HCT116 (cell line): ENCODE data around the gene PON3. TPM values are rescaled to one million over a fixed set of nuclear protein-coding genes. Genes with fewer than 3 reads are reported as not detected.

Experiments used
- ATAC-seq: fragments of 200-7000 bp; cut with Tn5 transposase; 2 replicates; pipeline ENCODE4 v1.9.1; 2020; ENCODE audit warnings: mild to moderate bottlenecking, moderate library complexity
- BruUV-seq: library from RNA; stranded (reverse); fragments of 400-500 nt; replicated peaks from 2 replicates; lab custom pipeline; 2021; lab: Mats Ljungman, UMichigan
- CTCF ChIA-PET: fragments of 300-600 bp; sonication (Branson Sonifier 250); formaldehyde crosslinking; loops from one replicate; lab custom pipeline; 2021; ENCODE audit warnings: antibody characterized with exemption; lab: Charles Lee
- POLR2A ChIA-PET: fragments of 300-600, 350-600 bp; sonication (Branson Sonifier 250); formaldehyde crosslinking; loops from one replicate; lab custom pipeline; 2021; ENCODE audit warnings: antibody characterized with exemption; lab: Charles Lee
- RAD21 ChIA-PET, 2 experiments: fragments of 300-600 bp; sonication (Branson Sonifier 250); formaldehyde crosslinking; loops; one replicate each; lab custom pipeline; 2023; ENCODE audit warnings: low total read pairs in 2 of 2; ENCODE audit not compliant: uncharacterized antibody in 2 of 2, unreplicated experiment in 2 of 2, low non-redundant PET in 1 of 2; lab: Charles Lee
- DNase-seq: peaks from one replicate; pipeline ENCODE4 v3.0.0-alpha.2; 2010; ENCODE audit warnings: low read depth, low spot score
- H2AFZ ChIP-seq: fragments of 200-600 bp; shearing (Covaris generic), sonication (generic); 2 replicates; pipeline ENCODE4 v1.6.1; 2017; ENCODE audit warnings: low read depth, mixed run types, mixed read lengths, antibody characterized with exemption, low read length; ENCODE audit not compliant: poor library complexity, severe bottlenecking
- H3K27ac ChIP-seq: 2 replicates; pipeline ENCODE4 v1.5.1; 2012; ENCODE audit warnings: low read depth, low read length
- H3K27me3 ChIP-seq: fragments of 200-600 bp; sonication (generic); 2 replicates; pipeline ENCODE4 v1.6.1; 2016; ENCODE audit warnings: mixed run types, low read length, mixed read lengths; ENCODE audit not compliant: insufficient read depth
- H3K36me3 ChIP-seq, 2 experiments: fragments of 200-500 bp in 1 of 2; fragments of 200-600 bp in 1 of 2; sonication (Bioruptor generic) in 1 of 2; sonication (generic) in 1 of 2; 2 replicates each; pipeline versions ENCODE4 v1.5.1 to v1.6.1; 2014 to 2016; ENCODE audit warnings: low read length in 2 of 2, inconsistent platforms in 1 of 2, mixed read lengths in 1 of 2, mixed run types in 1 of 2; ENCODE audit not compliant: insufficient read depth in 2 of 2, control insufficient read depth in 1 of 2
- H3K4me1 ChIP-seq, 2 experiments: fragments of 200-600 bp in 1 of 2; sonication (generic) in 1 of 2; 2 replicates each; pipeline versions ENCODE4 v1.5.1 to v1.6.1; 2012 to 2017; ENCODE audit warnings: low read length in 2 of 2, inconsistent platforms in 1 of 2, mild to moderate bottlenecking in 1 of 2, mixed read lengths in 1 of 2, mixed run types in 1 of 2, moderate library complexity in 1 of 2; ENCODE audit not compliant: insufficient read depth in 2 of 2, control insufficient read depth in 1 of 2
- H3K4me2 ChIP-seq: fragments of 200-600 bp; sonication (generic); 2 replicates; pipeline ENCODE4 v1.6.1; 2017; ENCODE audit warnings: mixed run types, low read length, mixed read lengths
- H3K4me3 ChIP-seq, 2 experiments: fragments of 200-600 bp in 1 of 2; sonication (generic) in 1 of 2; replicated peaks in 1 of 2; 2 replicates each; pipeline ENCODE4 v1.5.1; 2011 to 2016; ENCODE audit warnings: low read length in 2 of 2, control low read depth in 1 of 2, low read depth in 1 of 2, mild to moderate bottlenecking in 1 of 2, mixed read lengths in 1 of 2, mixed run types in 1 of 2
- H3K79me2 ChIP-seq: fragments of 200-600 bp; sonication (generic); 2 replicates; pipeline ENCODE4 v1.6.1; 2017; ENCODE audit warnings: mild to moderate bottlenecking, mixed run types, low read length, moderate library complexity, mixed read lengths; ENCODE audit not compliant: insufficient read depth
- H3K9ac ChIP-seq: fragments of 200-600 bp; sonication (generic); 2 replicates; pipeline ENCODE4 v1.6.1; 2016; ENCODE audit warnings: low read length, mixed read lengths
- H3K9me2 ChIP-seq: fragments of 200-600 bp; sonication (generic), shearing (Covaris generic); 2 replicates; pipeline ENCODE4 v1.6.1; 2017; ENCODE audit warnings: mixed run types, mild to moderate bottlenecking, moderate library complexity; ENCODE audit not compliant: insufficient read depth
- H3K9me3 ChIP-seq, 2 experiments: fragments of 200-500 bp in 1 of 2; fragments of 200-600 bp in 1 of 2; sonication (Bioruptor generic) in 1 of 2; sonication (generic) in 1 of 2; 2 replicates each; pipeline ENCODE4 v1.6.1; 2014 to 2017; ENCODE audit warnings: low read length in 2 of 2, mixed read lengths in 2 of 2, inconsistent platforms in 1 of 2, low read depth in 1 of 2, mild to moderate bottlenecking in 1 of 2, mixed run types in 1 of 2, moderate library complexity in 1 of 2; ENCODE audit not compliant: control insufficient read depth in 1 of 2, insufficient read depth in 1 of 2
- H4K20me1 ChIP-seq: fragments of 200-600 bp; sonication (generic), shearing (Covaris generic); 2 replicates; pipeline ENCODE4 v1.6.1; 2017; ENCODE audit warnings: mixed run types, mild to moderate bottlenecking, moderate library complexity; ENCODE audit not compliant: insufficient read depth
- ATF3 ChIP-seq: IDR thresholded peaks from 2 replicates; pipeline ENCODE4 v1.6.1; 2012
- CEBPB ChIP-seq: IDR thresholded peaks from 2 replicates; pipeline ENCODE4 v1.6.1; 2012; ENCODE audit warnings: low read depth
- EGR1 ChIP-seq: IDR thresholded peaks from 2 replicates; pipeline ENCODE4 v1.6.1; 2012; ENCODE audit warnings: low read depth
- ELF1 ChIP-seq: IDR thresholded peaks from 2 replicates; pipeline ENCODE4 v1.6.1; 2012; ENCODE audit warnings: low read depth, borderline replicate concordance
- EZH2 ChIP-seq: fragments of 200-600 bp; sonication (generic); IDR thresholded peaks from 2 replicates; pipeline ENCODE4 v1.6.1; 2017; ENCODE audit warnings: antibody characterized with exemption, mixed run types
- FOSL1 ChIP-seq: IDR thresholded peaks from 2 replicates; pipeline ENCODE4 v1.6.1; 2012; ENCODE audit warnings: low read depth
- JUND ChIP-seq: IDR thresholded peaks from 2 replicates; pipeline ENCODE4 v1.6.1; 2012
- MAX ChIP-seq: IDR thresholded peaks from 2 replicates; pipeline ENCODE4 v1.6.1; 2012
- POLR2A ChIP-seq: IDR thresholded peaks from 2 replicates; pipeline ENCODE4 v1.7.0; 2011; ENCODE audit warnings: borderline replicate concordance; ENCODE audit not compliant: insufficient read depth, insufficient read length; ENCODE audit errors: extremely low read depth
- RAD21 ChIP-seq: IDR thresholded peaks from 2 replicates; pipeline ENCODE4 v1.6.1; 2012; ENCODE audit warnings: low read depth, mild to moderate bottlenecking
- REST ChIP-seq: IDR thresholded peaks from 2 replicates; pipeline ENCODE4 v1.6.1; 2012; ENCODE audit warnings: low read depth
- SIN3A ChIP-seq: IDR thresholded peaks from 2 replicates; pipeline ENCODE4 v1.6.1; 2012; ENCODE audit warnings: low read depth
- SP1 ChIP-seq: IDR thresholded peaks from 2 replicates; pipeline ENCODE4 v1.6.1; 2012; ENCODE audit warnings: low read depth
- SRF ChIP-seq: IDR thresholded peaks from 2 replicates; pipeline ENCODE4 v1.6.1; 2012; ENCODE audit warnings: low read depth
- TCF7L2 ChIP-seq: IDR thresholded peaks from 2 replicates; pipeline ENCODE4 v1.7.0; 2011; ENCODE audit warnings: borderline replicate concordance, inconsistent platforms; ENCODE audit not compliant: insufficient read depth, insufficient read length; ENCODE audit errors: extremely low read depth
- YY1 ChIP-seq: IDR thresholded peaks from 2 replicates; pipeline ENCODE4 v1.6.1; 2011; ENCODE audit warnings: low read length, low read depth, moderate library complexity, mild to moderate bottlenecking; ENCODE audit not compliant: insufficient replicate concordance; ENCODE audit errors: extremely low read depth
- ZBTB33 ChIP-seq: IDR thresholded peaks from 2 replicates; pipeline ENCODE4 v1.6.1; 2011; ENCODE audit warnings: mild to moderate bottlenecking, low read length, moderate library complexity; ENCODE audit not compliant: insufficient replicate concordance; ENCODE audit errors: extremely low read depth
- ZFX ChIP-seq: fragments of 450-650 bp; IDR thresholded peaks from 2 replicates; pipeline ENCODE4 v1.6.1; 2017
- intact Hi-C: fragments of 100-400 bp; cut with micrococcal nuclease; formaldehyde crosslinking; loops from 2 replicates; pipeline ENCODE4 v1.10.0; 2022
- total RNA-seq: library from RNA; stranded (reverse); gene quantifications from one replicate; pipeline ENCODE4 v1.2.1, GENCODE V29; 2021; ENCODE audit not compliant: unreplicated experiment

The PON3 gene
- total RNA-seq, 1 experiment from 2014 or later, result 2.6 TPM

GRCh38 chr7:95411036-95411435, 14.9 kb upstream of the PON3 start:
- DNase-seq (no peak), ATAC-seq (no peak)
- H3K79me2 ChIP-seq, result no peaks in the 10 kb centered on the region
- no peak overlapping the region for H3K4me3 ChIP-seq
- H3K27ac ChIP-seq, result no peak overlapping the region
- no peak overlapping the region for H3K9ac ChIP-seq
- CTCF ChIA-PET, result no interaction called here
- H3K36me3 ChIP-seq, result peaks cover 4 to 9% of the 10 kb centered on the region in 2 experiments; a peak in 3 of 4 replicates
- H3K4me1 ChIP-seq, result no peaks in the 10 kb centered on the region
- TF ChIP-seq SIN3A (no peak), SRF (no peak), EGR1 (no peak), JUND (no peak), FOSL1 (no peak), ZFX (no peak), ELF1 (no peak), REST (no peak), ATF3 (no peak), ZBTB33 (no peak), MAX (no peak), TCF7L2 (no peak), EZH2 (no peak), CEBPB (no peak), RAD21 (no peak), SP1 (no peak), POLR2A (no peak), YY1 (no peak)
- H3K9me3 ChIP-seq, result no peaks in the 10 kb centered on the region
- no TSS peak for BruUV-seq
- H3K4me2 ChIP-seq, result no peak overlapping the region
- RAD21 ChIA-PET, result no interaction called here
- no peaks in the 10 kb centered on the region for H3K9me2 ChIP-seq
- intact Hi-C loops, result no loop called here
- POLR2A ChIA-PET, result no interaction called here
- no peaks in the 10 kb centered on the region for H4K20me1 ChIP-seq
- H3K27me3 ChIP-seq, result no peaks in the 10 kb centered on the region
- H2AFZ ChIP-seq, result no peak overlapping the region
